Cardiac septum (tissue), 1 donor: ENCODE measurements around the gene SLC16A1. TPM values are rescaled to one million over a fixed set of nuclear protein-coding genes. Genes with fewer than 3 reads are reported as not detected.

ENCODE experiments used
- total RNA-seq: library from RNA; stranded (reverse); fragmentation: NEBNext Ultra II Directional; extraction: Animal tissue kit (Norgen Biotek cat#: 25700); gene quantifications from one replicate; pipeline ENCODE4 v1.2.1, GENCODE V29; 2021
- donor health status: DM: no; HTN: no; CAD: no.

The SLC16A1 gene
- total RNA-seq, 1 donor from 2014 or later, result 119 TPM

Other genes starting within 250 kb of the SLC16A1 start
- gene RHOC, start 249.1 kb downstream of the SLC16A1 start, total RNA-seq, result 270 TPM
- gene PPM1J, start 240.9 kb downstream of the SLC16A1 start, total RNA-seq, result 10.7 TPM
- 11.5 TPM for gene LRIG2, start 117.0 kb upstream of the SLC16A1 start, total RNA-seq